SH-SY5Y (cell line): Measurements from ENCODE around the gene MLXIP.

Experiments used
- GATA2 ChIP-seq: IDR thresholded peaks from 2 replicates; pipeline ENCODE4 v1.6.1; 2011; ENCODE audit warnings: mild to moderate bottlenecking, low read depth, low read length
- GATA3 ChIP-seq: IDR thresholded peaks from 2 replicates; pipeline ENCODE4 v1.6.1; 2011; ENCODE audit warnings: low read depth, mild to moderate bottlenecking, low read length, moderate library complexity

The MLXIP gene

GRCh38 chr12:122182887-122183587 lies 104.5 kb downstream of the MLXIP start, which contains the start of gene LRRC43:
LRRC43 (plus strand) TSS chr12:122183123; CDS start chr12:122183145, 22 bp downstream.
- TF ChIP-seq GATA2 (no peak), GATA3 (no peak)

GRCh38 chr12:122183588-122183940 lies 105.0 kb downstream of the MLXIP start:
- TF ChIP-seq GATA2 (no peak), GATA3 (no peak)

GRCh38 chr12:122184517-122184916 lies 106.0 kb downstream of the MLXIP start:
- TF ChIP-seq GATA3 = no peak
- TF ChIP-seq GATA2 = no peak

GRCh38 chr12:122185079-122185478 lies 106.5 kb downstream of the MLXIP start:
- TF ChIP-seq GATA2 (no peak), GATA3 (no peak)

GRCh38 chr12:122185494-122186082 lies 107.0 kb downstream of the MLXIP start:
- TF ChIP-seq GATA3 = no peak
- no peak for TF ChIP-seq GATA2

- TF ChIP-seq GATA2 = no peak
- TF ChIP-seq GATA3 = no peak
Observed at GRCh38 chr12:122187466-122187865, 108.9 kb downstream of the MLXIP start.

- TF ChIP-seq GATA2 = no peak
- no peak for TF ChIP-seq GATA3
Observed at GRCh38 chr12:122189626-122190475, 111.3 kb downstream of the MLXIP start.

GRCh38 chr12:122190842-122191668 lies 112.5 kb downstream of the MLXIP start:
- TF ChIP-seq GATA3 (no peak), GATA2 (no peak)

- no peak for TF ChIP-seq GATA2
- no peak for TF ChIP-seq GATA3
Observed at GRCh38 chr12:122192441-122192840, 113.9 kb downstream of the MLXIP start.

GRCh38 chr12:122194804-122195203 lies 116.2 kb downstream of the MLXIP start:
- no peak for TF ChIP-seq GATA2
- no peak for TF ChIP-seq GATA3

- TF ChIP-seq GATA3 (no peak), GATA2 (no peak)
Observed at GRCh38 chr12:122195405-122195804, 116.8 kb downstream of the MLXIP start.
